ENCODE results near the gene CLEC2L. TPM values are rescaled to one million over a fixed set of nuclear protein-coding genes. Genes with fewer than 3 reads are reported as not detected.

CLEC2L gene
- total RNA-seq, 1 donor from 2014 or later: not detected

GRCh38 chr7:139586286-139586685, 62.8 kb downstream of the CLEC2L start:
- no peak for DNase-seq (ENCODE audit: low spot score in 2 of 2)
- Histone ChIP-seq H3K4me3 (no peak overlapping the region), H3K4me1 (no peaks in the 10 kb centered on the region), H3K27ac (no peak overlapping the region), H3K27me3 (no peaks in the 10 kb centered on the region), H3K9me3 (no peaks in the 10 kb centered on the region), H3K36me3 (peaks cover 64 to 96% of the 10 kb centered on the region in 2 donors)
- no peak for TF ChIP-seq CTCF (IDR thresholded peaks at IDR 0.05)
- intact Hi-C loops (cut with DNase I): no loop called here

- H3K4me3 ChIP-seq: no peak overlapping the region
- no peak for TF ChIP-seq CTCF (IDR thresholded peaks at IDR 0.05)
- H3K4me1 ChIP-seq: no peaks in the 10 kb centered on the region
- no peaks in the 10 kb centered on the region for H3K9me3 ChIP-seq
- no peak overlapping the region for H3K27ac ChIP-seq
- intact Hi-C loops (cut with DNase I): no loop called here
- H3K36me3 ChIP-seq: peaks cover 55 to 92% of the 10 kb centered on the region in 2 donors
- H3K27me3 ChIP-seq: no peaks in the 10 kb centered on the region
- DNase-seq (ENCODE audit: low spot score in 2 of 2): peak in 1 of 2 donors; percentile 27
Measured at GRCh38 chr7:139587535-139587934, 64.0 kb downstream of the CLEC2L start.

GRCh38 chr7:139588632-139589031, 65.1 kb downstream of the CLEC2L start:
- no peaks in the 10 kb centered on the region for H3K9me3 ChIP-seq
- intact Hi-C loops (cut with DNase I): no loop called here
- no peak overlapping the region for H3K4me3 ChIP-seq
- TF ChIP-seq CTCF (IDR thresholded peaks at IDR 0.05): no peak
- DNase-seq (ENCODE audit: low spot score in 2 of 2): peak in 1 of 2 donors; percentile 33
- no peaks in the 10 kb centered on the region for H3K27me3 ChIP-seq
- H3K36me3 ChIP-seq: peaks cover 53 to 92% of the 10 kb centered on the region in 2 donors
- no peak overlapping the region for H3K27ac ChIP-seq
- no peaks in the 10 kb centered on the region for H3K4me1 ChIP-seq

- Histone ChIP-seq H3K36me3 (peaks cover 53 to 91% of the 10 kb centered on the region in 2 donors), H3K9me3 (no peaks in the 10 kb centered on the region), H3K27me3 (no peaks in the 10 kb centered on the region), H3K27ac (no peak overlapping the region), H3K4me3 (no peak overlapping the region), H3K4me1 (no peaks in the 10 kb centered on the region)
- DNase-seq (ENCODE audit: low spot score in 2 of 2): no peak
- no peak for TF ChIP-seq CTCF (IDR thresholded peaks at IDR 0.05)
- intact Hi-C loops (cut with DNase I): no loop called here
Measured at GRCh38 chr7:139589474-139589873, 66.0 kb downstream of the CLEC2L start.

GRCh38 chr7:139591550-139592195, 68.2 kb downstream of the CLEC2L start:
- no peak overlapping the region for H3K4me3 ChIP-seq
- no peaks in the 10 kb centered on the region for H3K9me3 ChIP-seq
- intact Hi-C loops (cut with DNase I): no loop called here
- no peaks in the 10 kb centered on the region for H3K27me3 ChIP-seq
- peak in 1 of 2 donors; percentile 24 for DNase-seq (ENCODE audit: low spot score in 2 of 2)
- peaks cover 65 to 91% of the 10 kb centered on the region in 2 donors for H3K36me3 ChIP-seq
- TF ChIP-seq CTCF (IDR thresholded peaks at IDR 0.05): no peak
- H3K27ac ChIP-seq: no peak overlapping the region
- H3K4me1 ChIP-seq: no peaks in the 10 kb centered on the region
